Activated CD4-positive, alpha-beta T cell treated with anti-CD3 and anti-CD28 coated beads, Interleukin-2, Interleukin-4, amounts not matched to agents 100 ng/mL and 50 ng/mL, durations not matched to agents 16 hours and 8 hours (primary cell): ENCODE data around the gene IGSF3.
"Not testable (repeated sequence)": the region's sequence is repeated elsewhere in the genome, so short reads cannot be mapped to it uniquely, and the experiment has no call there.

Experiments used
- DNase-seq: peaks from one replicate; pipeline ENCODE4 v3.0.0-alpha.2; 2020; ENCODE audit warnings: low spot score

Gene IGSF3

GRCh38 chr1:116574581-116575291, 92.8 kb downstream of the IGSF3 start:
- peak; percentile 72 for DNase-seq

DNA sequence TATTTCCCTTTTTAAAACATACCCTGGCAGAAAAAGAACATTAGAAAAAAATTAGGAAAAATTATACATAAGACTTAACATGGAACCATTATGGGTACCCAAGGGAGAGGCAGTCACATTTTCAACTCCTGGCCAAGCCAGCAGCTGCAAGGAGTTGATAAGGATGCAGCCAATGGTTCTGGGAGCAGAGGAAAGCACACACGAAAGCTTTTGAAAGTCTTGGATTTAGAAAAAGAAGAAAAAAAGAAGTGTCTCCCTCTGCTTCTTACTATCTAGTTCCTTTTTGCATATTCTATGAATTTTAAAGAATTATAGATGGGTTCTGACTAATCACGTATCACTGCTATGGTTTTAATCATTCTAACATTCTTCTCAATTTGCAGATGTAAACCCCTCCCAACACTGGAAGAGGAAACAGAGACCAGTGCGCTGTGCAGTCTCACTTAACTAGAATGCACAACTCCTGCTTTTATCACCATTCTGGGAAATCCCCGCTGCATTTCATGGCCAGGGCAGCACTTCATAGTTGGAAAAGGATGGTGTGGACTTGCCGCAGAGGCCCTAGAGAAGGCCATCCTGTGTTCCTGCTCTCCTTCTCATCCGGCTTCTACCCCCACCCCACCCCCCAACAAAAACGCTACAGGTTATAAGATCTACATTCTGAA, 94.0 kb downstream of the IGSF3 start:
- no peak for DNase-seq

GRCh38 chr1:116572771-116573430, 94.6 kb downstream of the IGSF3 start:
- no peak for DNase-seq

DNA sequence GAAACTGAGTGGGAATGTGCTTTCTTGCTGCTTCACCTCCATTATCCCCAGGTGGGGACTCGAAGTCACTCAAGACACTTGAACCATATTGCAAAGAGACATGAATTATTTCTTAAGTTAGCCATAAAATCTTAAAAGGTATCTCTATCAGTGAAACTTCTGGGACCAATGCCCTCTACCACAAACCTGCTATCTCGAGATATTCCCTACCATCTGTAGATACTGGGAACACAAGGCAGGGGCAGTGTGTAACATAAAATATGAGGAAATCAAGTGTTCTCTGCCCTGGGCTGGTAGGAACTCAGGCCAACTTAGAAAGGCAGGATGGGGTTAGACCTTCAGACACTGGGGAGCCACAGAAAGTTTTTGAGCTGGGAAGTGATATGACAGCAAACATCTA, 95.4 kb downstream of the IGSF3 start:
- no peak for DNase-seq

GRCh38 chr1:116571215-116571919, 96.2 kb downstream of the IGSF3 start:
- no peak for DNase-seq

GRCh38 chr1:116570358-116571214, 96.9 kb downstream of the IGSF3 start, which contains the start of gene CD58:
Gene CD58 (minus strand): TSS chr1:116571026. CDS start chr1:116570972, 54 bp downstream.
- peak; percentile 92 for DNase-seq

DNA sequence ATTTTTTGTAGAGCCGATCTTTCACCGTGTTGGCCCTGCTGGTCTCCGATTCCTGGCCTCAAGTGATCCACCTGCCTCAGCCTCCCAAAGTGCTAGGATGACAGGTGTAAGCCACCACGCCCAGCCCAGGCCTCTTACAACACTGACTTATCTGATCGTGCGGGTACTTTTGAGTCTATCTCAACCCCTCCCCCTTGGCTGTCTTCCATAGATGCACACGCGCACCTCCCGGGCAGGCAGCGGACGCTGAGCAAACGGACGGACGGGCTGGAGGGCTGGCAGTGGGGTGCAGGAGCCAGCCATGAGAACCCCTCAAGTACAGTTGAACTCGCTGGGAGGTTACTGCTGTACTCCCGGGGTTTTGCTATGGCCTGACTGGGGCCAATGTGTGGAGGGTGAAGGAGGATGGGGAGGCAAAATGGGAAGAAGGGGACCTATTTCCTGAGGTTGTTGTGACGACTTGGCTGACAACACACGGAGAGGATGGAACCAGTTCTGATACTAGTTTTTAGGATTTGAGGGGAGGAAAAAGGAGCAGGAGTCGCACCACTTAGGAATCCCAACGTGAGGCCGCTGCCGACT, 97.7 kb downstream of the IGSF3 start:
- peak; percentile 68 for DNase-seq

DNA sequence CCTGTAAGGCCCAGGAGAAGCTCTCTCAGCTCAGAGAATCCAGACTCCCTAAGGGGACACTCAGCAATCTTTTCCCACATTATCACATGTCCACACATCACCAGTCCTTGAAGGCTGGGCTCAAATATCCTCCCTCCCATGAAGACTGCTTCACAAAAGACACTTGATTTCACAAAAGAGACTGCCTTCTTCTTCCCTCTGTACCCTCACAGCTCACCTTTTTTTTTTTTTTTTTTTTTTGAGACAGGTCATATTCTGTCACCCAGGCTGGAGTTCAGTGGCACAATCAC, 98.2 kb downstream of the IGSF3 start:
- no peak for DNase-seq

- DNase-seq, result no peak
These were observed 98.7 kb downstream of the IGSF3 start for GRCh38 chr1:116568662-116569380.

DNA sequence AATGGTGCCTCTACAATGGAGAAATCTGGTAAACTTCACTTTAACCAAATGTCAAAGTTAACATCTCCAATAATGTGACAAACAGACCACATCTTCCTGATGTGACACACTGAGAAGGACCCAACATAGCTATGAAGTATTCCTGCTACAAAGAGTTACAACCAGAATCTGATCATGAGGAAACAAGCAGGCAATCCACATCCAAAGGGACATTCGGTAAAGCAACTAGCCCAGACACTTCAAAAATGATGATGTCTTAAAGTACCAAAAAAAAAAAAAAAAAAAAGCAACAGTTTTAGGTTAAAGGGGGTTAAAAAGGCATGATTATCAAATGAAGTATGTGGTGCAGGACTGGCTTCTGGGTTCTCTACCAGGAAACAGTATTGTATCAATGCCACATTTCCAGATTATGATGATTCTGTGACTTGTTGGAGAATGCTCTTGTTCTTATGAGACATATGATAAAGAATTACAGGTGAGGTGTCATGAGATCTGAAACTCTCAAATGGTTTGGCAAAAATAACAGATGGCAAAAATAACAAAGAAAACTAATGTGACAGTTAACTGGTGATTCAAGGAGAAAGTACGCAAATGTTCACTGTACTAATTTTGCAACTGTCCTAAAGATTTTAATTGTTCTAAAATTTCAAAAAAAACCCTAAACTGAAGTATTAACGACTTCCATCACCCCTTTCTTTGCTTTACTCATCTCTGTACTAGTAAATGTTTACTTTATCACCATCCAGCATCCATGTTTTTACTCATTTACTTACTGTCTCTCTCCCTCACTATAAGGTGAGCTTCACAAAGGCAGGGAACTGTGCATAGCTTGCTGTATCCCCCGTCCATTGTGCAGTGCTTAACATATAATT, 99.5 kb downstream of the IGSF3 start:
- peak; percentile 64 for DNase-seq

DNA sequence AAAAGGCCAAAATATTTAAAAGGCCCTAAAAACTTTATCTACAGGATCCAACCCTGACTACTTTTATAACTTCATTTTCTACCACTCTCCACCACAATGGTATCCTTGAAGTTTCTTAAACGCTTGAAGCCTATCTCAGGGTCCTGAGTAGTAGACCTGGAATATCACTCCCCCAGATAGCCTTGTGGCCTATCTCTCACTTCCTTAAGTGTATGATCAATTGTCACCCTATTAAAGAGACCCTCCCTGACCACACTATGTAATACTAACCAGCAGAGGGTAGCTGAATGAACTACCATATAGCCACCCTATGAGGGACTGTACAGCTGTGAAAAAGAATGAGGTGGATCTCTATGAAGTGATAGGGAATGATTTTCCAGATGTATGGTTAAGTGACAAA, 102.3 kb downstream of the IGSF3 start:
- no peak for DNase-seq

GRCh38 chr1:116564426-116564825, 103.1 kb downstream of the IGSF3 start:
- no peak for DNase-seq

GRCh38 chr1:116562465-116562864, 105.1 kb downstream of the IGSF3 start:
- DNase-seq, result not testable (repeated sequence)

GRCh38 chr1:116561563-116561962, 106.0 kb downstream of the IGSF3 start:
- no peak for DNase-seq

- no peak for DNase-seq
These were observed 106.6 kb downstream of the IGSF3 start for GRCh38 chr1:116560704-116561490.

DNA sequence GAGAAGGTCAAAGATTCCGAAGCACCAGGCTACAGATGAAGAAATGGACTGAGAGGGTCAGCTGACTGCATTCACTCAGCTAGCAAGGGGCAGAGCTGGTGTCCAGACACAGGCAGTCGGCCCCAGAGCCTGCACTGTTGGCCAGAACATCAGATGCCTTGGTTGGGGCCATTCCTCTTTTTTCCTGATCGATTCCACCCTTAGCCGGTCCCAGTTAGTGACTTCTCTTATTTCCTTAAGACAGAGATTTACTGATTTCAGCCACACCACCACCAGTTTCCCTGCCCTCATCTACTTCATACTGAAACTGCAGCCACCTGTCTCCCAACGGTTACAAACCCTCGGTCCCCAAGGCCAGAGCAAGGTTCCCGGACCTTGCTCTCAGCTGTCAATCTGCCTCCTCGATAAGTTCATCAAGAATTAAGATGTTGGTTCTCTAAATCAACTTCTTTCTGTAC, 108.2 kb downstream of the IGSF3 start:
- DNase-seq, result no peak

DNA sequence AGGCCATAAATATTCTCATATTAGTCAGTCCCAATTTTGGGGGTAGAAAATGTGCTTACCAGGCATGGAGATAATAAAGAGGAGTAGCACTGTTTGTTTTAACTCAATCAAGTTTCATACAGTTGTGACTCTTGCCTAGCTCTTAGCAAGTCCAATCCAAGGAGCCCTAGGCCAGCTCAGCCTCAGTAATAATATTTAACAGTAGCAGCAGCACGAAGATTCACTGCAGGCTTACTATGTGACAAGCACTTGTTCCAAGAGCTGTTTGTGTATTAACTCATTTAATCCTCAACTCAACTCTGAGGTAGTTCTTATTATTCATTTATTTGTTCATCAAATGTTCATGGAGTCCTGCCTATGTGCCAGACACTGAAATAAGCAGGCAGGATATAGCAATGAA, 109.0 kb downstream of the IGSF3 start:
- no peak for DNase-seq

- no peak for DNase-seq
These were observed 109.4 kb downstream of the IGSF3 start for GRCh38 chr1:116558140-116558549.
